GM12878 (cell line): ENCODE results near the gene GALNT18. TPM values are rescaled to one million over a fixed set of nuclear protein-coding genes. Genes with fewer than 3 reads are reported as not detected.

Experiments
- CEBPB ChIP-seq, 2 experiments: fragments of 150-350 bp in 1 of 2; IDR thresholded peaks; 2 replicates each; pipeline ENCODE4 v1.6.1; 2012 to 2014; ENCODE audit warnings: low read depth in 2 of 2, low read length in 2 of 2, borderline replicate concordance in 1 of 2, inconsistent platforms in 1 of 2
- EZH2 ChIP-seq: IDR thresholded peaks from 2 replicates; pipeline ENCODE4 v1.6.1; 2012; ENCODE audit warnings: low read depth, mild to moderate bottlenecking, control low read depth, inconsistent platforms, low read length, borderline replicate concordance; ENCODE audit not compliant: control insufficient read depth
- JUND ChIP-seq: IDR thresholded peaks from 2 replicates; pipeline ENCODE4 v1.6.1; 2012; ENCODE audit warnings: low read depth, mild to moderate bottlenecking, low read length, improper control_type of control experiment, moderate library complexity
- KAT2A ChIP-seq: conservative IDR thresholded peaks from 2 replicates; pipeline ENCODE4 v1.6.1; 2011; ENCODE audit warnings: low read depth, low read length; ENCODE audit not compliant: control insufficient read depth
- MEF2B ChIP-seq: fragments of 450-650 bp; IDR thresholded peaks from 2 replicates; pipeline ENCODE4 v1.6.1; 2018; ENCODE audit warnings: mild to moderate bottlenecking, moderate library complexity; ENCODE audit not compliant: partially characterized antibody, poor library complexity, severe bottlenecking
- RAD21 ChIP-seq: IDR thresholded peaks from 2 replicates; pipeline ENCODE4 v1.6.1; 2011; ENCODE audit warnings: mild to moderate bottlenecking, low read depth, low read length, moderate library complexity; ENCODE audit not compliant: insufficient read depth
- RB1 ChIP-seq: fragments of 450-650 bp; formaldehyde crosslinking; IDR thresholded peaks from 2 replicates; pipeline ENCODE4 v1.6.1; 2017; ENCODE audit warnings: mild to moderate bottlenecking, borderline replicate concordance
- RELA ChIP-seq: fragments of 450-650 bp; IDR thresholded peaks from 2 replicates; pipeline ENCODE4 v1.8.0; 2014; ENCODE audit warnings: borderline replicate concordance; ENCODE audit not compliant: partially characterized antibody
- SIN3A ChIP-seq: IDR thresholded peaks from 2 replicates; pipeline ENCODE4 v1.6.1; 2012; ENCODE audit warnings: low read depth, low read length, improper control_type of control experiment
- SMC3 ChIP-seq: IDR thresholded peaks from 2 replicates; pipeline ENCODE4 v1.6.1; 2011; ENCODE audit warnings: low read length, improper control_type of control experiment, borderline replicate concordance
- SREBF2 ChIP-seq: IDR thresholded peaks from 2 replicates; pipeline ENCODE4 v1.6.1; 2012; ENCODE audit warnings: mild to moderate bottlenecking, low read length
- ZSCAN29 ChIP-seq: fragments of 450-650 bp; IDR thresholded peaks from 2 replicates; pipeline ENCODE4 v1.6.1; 2017; ENCODE audit warnings: mild to moderate bottlenecking, moderate library complexity
- polyA plus RNA-seq, 11 experiments: library from polyadenylated mRNA; depleted of rRNA in 4 of 11; unstranded in 6 of 11; stranded (reverse) in 5 of 11; fragments of >200 nt; fragmentation: Nextera tagmentation in 4 of 11; fragmentation: Illumina TruSeq in 1 of 11; extraction: Ambion mirVana in 4 of 11; extraction: Trizol in 1 of 11; gene quantifications; 1 replicate in 1 of 11; 2 replicates in 10 of 11; pipeline versions ENCODE4 v1.2.1 to v1.2.3, GENCODE V29; 2011 to 2016; ENCODE audit warnings: inconsistent platforms in 2 of 11, missing spikeins in 2 of 11, low read depth in 1 of 11
- total RNA-seq, 4 experiments: library from RNA; depleted of rRNA in 3 of 4; stranded (reverse); fragments of >200 nt in 3 of 4; fragmentation: Illumina TruSeq in 1 of 4; extraction: Trizol in 1 of 4; gene quantifications; 2 replicates each; pipeline versions ENCODE4 v1.2.1 to v1.2.3, GENCODE V29; 2013 to 2021
- TF ChIP-seq, protein P1 (sequence below), 3 experiments: IDR thresholded peaks in 2 of 3; conservative IDR thresholded peaks in 1 of 3; 2 replicates each; pipeline ENCODE4 v1.5.1; 2011; ENCODE audit warnings: low read depth in 3 of 3, low read length in 3 of 3, mild to moderate bottlenecking in 3 of 3, control low read depth in 2 of 3, moderate library complexity in 2 of 3, inconsistent platforms in 1 of 3, mixed read lengths in 1 of 3; ENCODE audit not compliant: control insufficient read depth in 2 of 3, insufficient read depth in 1 of 3; ENCODE audit errors: extremely low read depth in 1 of 3
- TF ChIP-seq, protein P2 (sequence below): fragments of 450-650 bp; formaldehyde crosslinking; IDR thresholded peaks from 2 replicates; pipeline ENCODE4 v1.4.0; 2022; ENCODE audit warnings: mild to moderate bottlenecking, moderate library complexity
- TF ChIP-seq, protein P3 (sequence below): IDR thresholded peaks from 2 replicates; pipeline ENCODE4 v1.6.1; 2012; ENCODE audit warnings: low read depth, low read length, improper control_type of control experiment
- TF ChIP-seq, protein P4 (sequence below): fragments of 450-650 bp; IDR thresholded peaks from 2 replicates; pipeline ENCODE4 v1.6.1; 2017; ENCODE audit warnings: mild to moderate bottlenecking, moderate library complexity
- TF ChIP-seq, protein P5 (sequence below): fragments of 450-650 bp; IDR thresholded peaks from 2 replicates; pipeline ENCODE4 v1.6.1; 2017; ENCODE audit warnings: mild to moderate bottlenecking

Gene GALNT18
- total and polyA plus RNA-seq, 10 of the 15 experiments (the other 5 are each of a cell fraction or from before 2014, with no cell fraction given), result 1.2 to 14.2 (median 6.3) TPM

DNA sequence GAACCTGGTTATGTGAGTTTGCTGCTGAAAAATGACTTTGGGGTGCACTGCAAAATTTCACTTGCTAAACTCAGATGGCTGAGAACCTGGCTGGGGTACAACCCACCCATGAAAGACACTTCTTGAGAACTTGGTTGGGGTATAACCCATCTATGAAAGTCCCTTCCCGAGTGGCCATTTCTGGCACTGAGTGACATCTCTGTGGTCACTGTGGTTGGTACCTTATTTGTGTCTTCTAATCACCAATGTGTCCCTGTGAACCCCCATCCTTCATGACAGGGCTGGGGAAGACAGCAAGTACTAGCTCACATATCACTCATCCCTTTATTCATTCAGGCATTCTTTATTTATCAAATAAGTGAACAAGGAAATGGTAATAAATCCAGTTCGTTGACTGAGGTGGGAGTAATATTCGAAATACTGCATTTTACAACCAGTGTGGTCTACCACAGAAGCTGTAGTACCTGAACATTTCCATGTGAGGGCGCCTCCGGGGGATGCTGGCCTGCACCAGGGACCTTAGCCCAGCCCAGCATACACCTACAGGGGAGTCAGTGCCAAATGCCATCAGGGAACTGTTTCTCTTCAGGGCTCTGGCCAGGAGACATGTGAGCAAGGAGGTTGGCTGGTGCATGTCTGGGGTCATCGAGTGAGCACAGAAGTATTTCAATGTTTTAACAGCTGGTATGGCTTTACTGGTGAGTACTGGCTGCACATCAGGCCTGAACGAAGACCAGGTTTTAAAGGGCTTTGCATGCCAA lies 390.8 kb downstream of the GALNT18 start (continued):
- TF ChIP-seq, protein P1, sequence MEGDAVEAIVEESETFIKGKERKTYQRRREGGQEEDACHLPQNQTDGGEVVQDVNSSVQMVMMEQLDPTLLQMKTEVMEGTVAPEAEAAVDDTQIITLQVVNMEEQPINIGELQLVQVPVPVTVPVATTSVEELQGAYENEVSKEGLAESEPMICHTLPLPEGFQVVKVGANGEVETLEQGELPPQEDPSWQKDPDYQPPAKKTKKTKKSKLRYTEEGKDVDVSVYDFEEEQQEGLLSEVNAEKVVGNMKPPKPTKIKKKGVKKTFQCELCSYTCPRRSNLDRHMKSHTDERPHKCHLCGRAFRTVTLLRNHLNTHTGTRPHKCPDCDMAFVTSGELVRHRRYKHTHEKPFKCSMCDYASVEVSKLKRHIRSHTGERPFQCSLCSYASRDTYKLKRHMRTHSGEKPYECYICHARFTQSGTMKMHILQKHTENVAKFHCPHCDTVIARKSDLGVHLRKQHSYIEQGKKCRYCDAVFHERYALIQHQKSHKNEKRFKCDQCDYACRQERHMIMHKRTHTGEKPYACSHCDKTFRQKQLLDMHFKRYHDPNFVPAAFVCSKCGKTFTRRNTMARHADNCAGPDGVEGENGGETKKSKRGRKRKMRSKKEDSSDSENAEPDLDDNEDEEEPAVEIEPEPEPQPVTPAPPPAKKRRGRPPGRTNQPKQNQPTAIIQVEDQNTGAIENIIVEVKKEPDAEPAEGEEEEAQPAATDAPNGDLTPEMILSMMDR (IDR thresholded peaks at IDR 0.05 in 2 of 3, conservative IDR thresholded peaks at IDR 0.05 in 1 of 3; ENCODE audit: control insufficient read depth in 2 of 3, extremely low read depth in 1 of 3, insufficient read depth in 1 of 3, low read depth in 3 of 3, low read length in 3 of 3), result peak; percentile 26 to 60 (median 57)
- TF ChIP-seq MEF2B (peak; percentile 70), RELA (no peak), SREBF2 (no peak), EZH2 (no peak), JUND (no peak), KAT2A (no peak), RAD21 (peak; percentile 37), ZSCAN29 (no peak), RB1 (no peak), SIN3A (no peak), SMC3 (peak; percentile 53), CEBPB (IDR thresholded peaks at IDR 0.05; ENCODE audit: borderline replicate concordance in 1 of 2, low read depth in 2 of 2, low read length in 2 of 2) (no peak)
- TF ChIP-seq, protein P2, sequence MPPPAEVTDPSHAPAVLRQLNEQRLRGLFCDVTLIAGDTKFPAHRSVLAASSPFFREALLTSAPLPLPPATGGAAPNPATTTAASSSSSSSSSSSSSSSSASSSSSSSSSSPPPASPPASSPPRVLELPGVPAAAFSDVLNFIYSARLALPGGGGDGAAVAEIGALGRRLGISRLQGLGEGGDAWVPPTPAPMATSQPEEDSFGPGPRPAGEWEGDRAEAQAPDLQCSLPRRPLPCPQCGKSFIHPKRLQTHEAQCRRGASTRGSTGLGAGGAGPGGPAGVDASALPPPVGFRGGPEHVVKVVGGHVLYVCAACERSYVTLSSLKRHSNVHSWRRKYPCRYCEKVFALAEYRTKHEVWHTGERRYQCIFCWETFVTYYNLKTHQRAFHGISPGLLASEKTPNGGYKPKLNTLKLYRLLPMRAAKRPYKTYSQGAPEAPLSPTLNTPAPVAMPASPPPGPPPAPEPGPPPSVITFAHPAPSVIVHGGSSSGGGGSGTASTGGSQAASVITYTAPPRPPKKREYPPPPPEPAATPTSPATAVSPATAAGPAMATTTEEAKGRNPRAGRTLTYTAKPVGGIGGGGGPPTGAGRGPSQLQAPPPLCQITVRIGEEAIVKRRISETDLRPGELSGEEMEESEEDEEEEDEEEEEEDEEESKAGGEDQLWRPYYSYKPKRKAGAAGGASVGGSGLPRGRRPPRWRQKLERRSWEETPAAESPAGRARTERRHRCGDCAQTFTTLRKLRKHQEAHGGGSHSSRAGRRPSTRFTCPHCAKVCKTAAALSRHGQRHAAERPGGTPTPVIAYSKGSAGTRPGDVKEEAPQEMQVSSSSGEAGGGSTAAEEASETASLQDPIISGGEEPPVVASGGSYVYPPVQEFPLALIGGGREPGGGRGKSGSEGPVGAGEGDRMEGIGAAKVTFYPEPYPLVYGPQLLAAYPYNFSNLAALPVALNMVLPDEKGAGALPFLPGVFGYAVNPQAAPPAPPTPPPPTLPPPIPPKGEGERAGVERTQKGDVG, result no peak
- TF ChIP-seq, protein P3, sequence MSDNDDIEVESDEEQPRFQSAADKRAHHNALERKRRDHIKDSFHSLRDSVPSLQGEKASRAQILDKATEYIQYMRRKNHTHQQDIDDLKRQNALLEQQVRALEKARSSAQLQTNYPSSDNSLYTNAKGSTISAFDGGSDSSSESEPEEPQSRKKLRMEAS, result no peak
- TF ChIP-seq, protein P4, sequence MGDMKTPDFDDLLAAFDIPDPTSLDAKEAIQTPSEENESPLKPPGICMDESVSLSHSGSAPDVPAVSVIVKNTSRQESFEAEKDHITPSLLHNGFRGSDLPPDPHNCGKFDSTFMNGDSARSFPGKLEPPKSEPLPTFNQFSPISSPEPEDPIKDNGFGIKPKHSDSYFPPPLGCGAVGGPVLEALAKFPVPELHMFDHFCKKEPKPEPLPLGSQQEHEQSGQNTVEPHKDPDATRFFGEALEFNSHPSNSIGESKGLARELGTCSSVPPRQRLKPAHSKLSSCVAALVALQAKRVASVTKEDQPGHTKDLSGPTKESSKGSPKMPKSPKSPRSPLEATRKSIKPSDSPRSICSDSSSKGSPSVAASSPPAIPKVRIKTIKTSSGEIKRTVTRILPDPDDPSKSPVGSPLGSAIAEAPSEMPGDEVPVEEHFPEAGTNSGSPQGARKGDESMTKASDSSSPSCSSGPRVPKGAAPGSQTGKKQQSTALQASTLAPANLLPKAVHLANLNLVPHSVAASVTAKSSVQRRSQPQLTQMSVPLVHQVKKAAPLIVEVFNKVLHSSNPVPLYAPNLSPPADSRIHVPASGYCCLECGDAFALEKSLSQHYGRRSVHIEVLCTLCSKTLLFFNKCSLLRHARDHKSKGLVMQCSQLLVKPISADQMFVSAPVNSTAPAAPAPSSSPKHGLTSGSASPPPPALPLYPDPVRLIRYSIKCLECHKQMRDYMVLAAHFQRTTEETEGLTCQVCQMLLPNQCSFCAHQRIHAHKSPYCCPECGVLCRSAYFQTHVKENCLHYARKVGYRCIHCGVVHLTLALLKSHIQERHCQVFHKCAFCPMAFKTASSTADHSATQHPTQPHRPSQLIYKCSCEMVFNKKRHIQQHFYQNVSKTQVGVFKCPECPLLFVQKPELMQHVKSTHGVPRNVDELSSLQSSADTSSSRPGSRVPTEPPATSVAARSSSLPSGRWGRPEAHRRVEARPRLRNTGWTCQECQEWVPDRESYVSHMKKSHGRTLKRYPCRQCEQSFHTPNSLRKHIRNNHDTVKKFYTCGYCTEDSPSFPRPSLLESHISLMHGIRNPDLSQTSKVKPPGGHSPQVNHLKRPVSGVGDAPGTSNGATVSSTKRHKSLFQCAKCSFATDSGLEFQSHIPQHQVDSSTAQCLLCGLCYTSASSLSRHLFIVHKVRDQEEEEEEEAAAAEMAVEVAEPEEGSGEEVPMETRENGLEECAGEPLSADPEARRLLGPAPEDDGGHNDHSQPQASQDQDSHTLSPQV, result 0 out of 2 replicates have a peak, but pooled peaks have one; percentile 39
- TF ChIP-seq, protein P5, sequence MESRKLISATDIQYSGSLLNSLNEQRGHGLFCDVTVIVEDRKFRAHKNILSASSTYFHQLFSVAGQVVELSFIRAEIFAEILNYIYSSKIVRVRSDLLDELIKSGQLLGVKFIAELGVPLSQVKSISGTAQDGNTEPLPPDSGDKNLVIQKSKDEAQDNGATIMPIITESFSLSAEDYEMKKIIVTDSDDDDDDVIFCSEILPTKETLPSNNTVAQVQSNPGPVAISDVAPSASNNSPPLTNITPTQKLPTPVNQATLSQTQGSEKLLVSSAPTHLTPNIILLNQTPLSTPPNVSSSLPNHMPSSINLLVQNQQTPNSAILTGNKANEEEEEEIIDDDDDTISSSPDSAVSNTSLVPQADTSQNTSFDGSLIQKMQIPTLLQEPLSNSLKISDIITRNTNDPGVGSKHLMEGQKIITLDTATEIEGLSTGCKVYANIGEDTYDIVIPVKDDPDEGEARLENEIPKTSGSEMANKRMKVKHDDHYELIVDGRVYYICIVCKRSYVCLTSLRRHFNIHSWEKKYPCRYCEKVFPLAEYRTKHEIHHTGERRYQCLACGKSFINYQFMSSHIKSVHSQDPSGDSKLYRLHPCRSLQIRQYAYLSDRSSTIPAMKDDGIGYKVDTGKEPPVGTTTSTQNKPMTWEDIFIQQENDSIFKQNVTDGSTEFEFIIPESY, result no peak
